K562 (cell line): ENCODE data around the gene DAZAP1. TPM values are rescaled to one million over a fixed set of nuclear protein-coding genes. Genes with fewer than 3 reads are reported as not detected.

Source experiments
- ATAC-seq: fragments of 200-7000 bp; cut with Tn5 transposase; 3 replicates; pipeline ENCODE4 v1.9.1; 2020; ENCODE audit warnings: moderate library complexity
- BruUV-seq: library from RNA; stranded (reverse); fragments of 400-500 nt; replicated peaks from 2 replicates; lab custom pipeline; 2021; lab: Mats Ljungman, UMichigan
- CTCF ChIA-PET: fragments of 300-600 bp; formaldehyde crosslinking; extraction: SDS; loops from one replicate; lab custom pipeline; 2021; ENCODE audit warnings: low intra/inter-chr PET ratio; lab: Yijun Ruan, JAX
- POLR2A ChIA-PET: fragments of 300-600, 350-650 bp; sonication (Branson Sonifier 250); formaldehyde crosslinking; extraction: SDS; loops from one replicate; lab custom pipeline; 2021; ENCODE audit warnings: antibody characterized with exemption, inconsistent platforms; lab: Yijun Ruan, JAX
- DNase-seq, 4 experiments: peaks; one replicate each; pipeline versions ENCODE4 v3.0.0 to v3.0.0-alpha.2; 2011 to 2018; ENCODE audit warnings: low spot score in 3 of 4, mixed read lengths in 3 of 4; ENCODE audit errors: extremely low read depth in 1 of 4
- FAIRE-seq: peaks from 2 replicates; lab custom pipeline; 2011; peaks lifted over from hg19 to GRCh38; lab: Jason Lieb, UNC
- H2AFZ ChIP-seq: 2 replicates; pipeline ENCODE4 v1.6.0; 2011; ENCODE audit warnings: low read depth, low read length, control low read depth, inconsistent platforms
- H3K27ac ChIP-seq: fragments of 200-600 bp; 3 replicates; pipeline ENCODE4 v1.8.0; 2011; ENCODE audit warnings: low read depth, mild to moderate bottlenecking, control low read depth, inconsistent platforms, low read length, moderate library complexity, mixed read lengths; ENCODE audit errors: extremely low read depth
- H3K27me3 ChIP-seq, 2 experiments: fragments of 300-600 bp in 1 of 2; 2 replicates in 1 of 2; 3 replicates in 1 of 2; pipeline versions ENCODE4 v1.6.0 to v1.8.0; 2011; ENCODE audit warnings: inconsistent platforms in 2 of 2, low read length in 2 of 2, mild to moderate bottlenecking in 1 of 2, mixed read lengths in 1 of 2, moderate library complexity in 1 of 2; ENCODE audit not compliant: control insufficient read depth in 2 of 2, insufficient read depth in 2 of 2
- H3K36me3 ChIP-seq: fragments of 300-600 bp; 3 replicates; pipeline ENCODE4 v1.8.0; 2011; ENCODE audit warnings: mild to moderate bottlenecking, low read length, inconsistent platforms; ENCODE audit not compliant: control insufficient read depth, insufficient read depth
- H3K4me1 ChIP-seq, 2 experiments: fragments of 200-600 bp in 1 of 2; replicated peaks in 1 of 2; 2 replicates in 1 of 2; 3 replicates in 1 of 2; pipeline versions ENCODE4 v1.5.1 to v1.8.0; 2011; ENCODE audit warnings: inconsistent platforms in 2 of 2, low read length in 2 of 2, mild to moderate bottlenecking in 1 of 2, mixed read lengths in 1 of 2, moderate library complexity in 1 of 2; ENCODE audit not compliant: control insufficient read depth in 2 of 2, insufficient read depth in 2 of 2
- H3K4me2 ChIP-seq: 2 replicates; pipeline ENCODE4 v1.6.1; 2011; ENCODE audit warnings: low read length, control low read depth, inconsistent platforms, mixed read lengths; ENCODE audit not compliant: insufficient read depth
- H3K4me3 ChIP-seq: fragments of 200-600 bp; sonication (generic), shearing (Covaris generic); 2 replicates; pipeline ENCODE4 v1.5.1; 2016; ENCODE audit warnings: control low read depth, inconsistent platforms
- H3K79me2 ChIP-seq: fragments of 200-600 bp; 3 replicates; pipeline ENCODE4 v1.8.0; 2011; ENCODE audit warnings: low read length, inconsistent platforms; ENCODE audit not compliant: control insufficient read depth, insufficient read depth
- H3K9ac ChIP-seq, 2 experiments: 2 replicates each; pipeline versions ENCODE4 v1.6.0 to v1.6.1; 2011; ENCODE audit warnings: low read depth in 2 of 2, low read length in 2 of 2, control low read depth in 1 of 2, inconsistent platforms in 1 of 2, mild to moderate bottlenecking in 1 of 2, mixed read lengths in 1 of 2; ENCODE audit not compliant: insufficient read depth in 1 of 2
- H3K9me1 ChIP-seq: one replicate; pipeline ENCODE4 v1.6.0; 2011; ENCODE audit warnings: inconsistent platforms, mild to moderate bottlenecking, low read length, moderate library complexity; ENCODE audit not compliant: control insufficient read depth, insufficient read depth
- H3K9me3 ChIP-seq: replicated peaks from 2 replicates; pipeline ENCODE4 v1.5.1; 2011; ENCODE audit warnings: low read depth, low read length, inconsistent platforms; ENCODE audit not compliant: control insufficient read depth, insufficient read depth
- H4K20me1 ChIP-seq: replicated peaks from 2 replicates; pipeline ENCODE4 v1.6.1; 2011; ENCODE audit warnings: low read length, inconsistent platforms, mixed read lengths; ENCODE audit not compliant: control insufficient read depth, insufficient read depth
- CEBPB ChIP-seq: fragments of 450-650 bp; IDR thresholded peaks from 2 replicates; pipeline ENCODE4 v1.6.1; 2016; ENCODE audit warnings: missing genetic modification characterization, missing compliant biosample characterization
- E2F1 ChIP-seq: sonication (generic); formaldehyde crosslinking; IDR thresholded peaks from 2 replicates; pipeline ENCODE4 v1.8.1; 2023; ENCODE audit warnings: mild to moderate bottlenecking, missing genetic modification reagents, moderate library complexity
- MTF1 ChIP-seq: fragments of 250-450 bp; sonication (Bioruptor Pico); IDR thresholded peaks from 2 replicates; pipeline ENCODE4 v1.9.0; 2021; ENCODE audit warnings: moderate library complexity, mild to moderate bottlenecking, inconsistent platforms, borderline replicate concordance
- NEUROD1 ChIP-seq: fragments of 150-350 bp; IDR thresholded peaks from 2 replicates; pipeline ENCODE4 v1.6.1; 2014; ENCODE audit warnings: borderline replicate concordance, low read length, low read depth; ENCODE audit not compliant: partially characterized antibody
- NR1H2 ChIP-seq: sonication (generic); formaldehyde crosslinking; IDR thresholded peaks from 2 replicates; pipeline ENCODE4 v1.4.0; 2020; ENCODE audit warnings: mild to moderate bottlenecking, missing genetic modification reagents
- RBM25 ChIP-seq: fragments of 200-400 bp; formaldehyde crosslinking; IDR thresholded peaks from 2 replicates; pipeline ENCODE4 v1.6.1; 2018; ENCODE audit warnings: low read length, low read depth, moderate library complexity; ENCODE audit not compliant: severe bottlenecking
- TFE3 ChIP-seq: fragments of 450-650 bp; formaldehyde crosslinking; IDR thresholded peaks from 2 replicates; pipeline ENCODE4 v1.4.0; 2020; ENCODE audit warnings: mild to moderate bottlenecking, mixed read lengths
- ZFX ChIP-seq: sonication (generic); formaldehyde crosslinking; IDR thresholded peaks from 2 replicates; pipeline ENCODE4 v1.8.0; 2022; ENCODE audit warnings: mild to moderate bottlenecking, missing genetic modification reagents, moderate library complexity
- ZNF12 ChIP-seq: sonication (generic); formaldehyde crosslinking; IDR thresholded peaks from 2 replicates; pipeline ENCODE4 v1.4.0; 2020; ENCODE audit warnings: mild to moderate bottlenecking, missing genetic modification reagents
- ZNF253 ChIP-seq: fragments of 250-450 bp; sonication (Bioruptor Pico); conservative IDR thresholded peaks from 2 replicates; pipeline ENCODE4 v1.6.1; 2021; ENCODE audit warnings: mild to moderate bottlenecking
- WGBS: fragments of 100-300 bp; shearing (Covaris generic); methylation state at CpG from one replicate; pipeline ENCODE4 v1.1.6; 2016; ENCODE audit warnings: low coverage, mixed read lengths; ENCODE audit not compliant: insufficient coverage; ENCODE audit errors: missing lambda C conversion rate; 5-methylcytosine and 5-hydroxymethylcytosine counted together
- in situ Hi-C: fragments of 300-500 bp; cut with MboI; formaldehyde crosslinking; loops from 4 replicates; pipeline ENCODE4 v1.15.0; 2018; ENCODE audit warnings: inconsistent platforms, mixed read lengths
- intact Hi-C: fragments of 100-400 bp; cut with micrococcal nuclease; formaldehyde crosslinking; loops from 2 replicates; pipeline ENCODE4 v1.14.2; 2022
- polyA plus RNA-seq, 8 experiments: library from polyadenylated mRNA; depleted of rRNA in 4 of 8; stranded (reverse) in 5 of 8; unstranded in 3 of 8; fragments of >200 nt; fragmentation: Nextera tagmentation in 2 of 8; fragmentation: Illumina TruSeq in 1 of 8; extraction: Ambion mirVana in 2 of 8; extraction: Trizol in 1 of 8; gene quantifications; 2 replicates each; pipeline versions ENCODE4 v1.2.1 to v1.2.3, GENCODE V29; 2011 to 2014; ENCODE audit warnings: inconsistent platforms in 1 of 8, missing spikeins in 1 of 8
- total RNA-seq, 7 experiments: library from RNA; depleted of rRNA in 6 of 7; stranded (reverse); fragments of >200 nt in 6 of 7; fragmentation: Illumina TruSeq in 2 of 7; extraction: Trizol in 2 of 7; gene quantifications; 2 replicates each; pipeline versions ENCODE4 v1.2.1 to v1.2.3, GENCODE V29; 2011 to 2021; ENCODE audit warnings: low replicate concordance in 1 of 7
- TF ChIP-seq, protein P1 (sequence below): fragments of 150-350 bp; conservative IDR thresholded peaks from 2 replicates; pipeline ENCODE4 v1.6.1; 2014; ENCODE audit warnings: low read length
- TF ChIP-seq, protein P2 (sequence below): sonication (generic); formaldehyde crosslinking; IDR thresholded peaks from 2 replicates; pipeline ENCODE4 v1.8.1; 2023; ENCODE audit warnings: mild to moderate bottlenecking, missing genetic modification reagents

DAZAP1 gene
- total and polyA plus RNA-seq, 9 of the 15 experiments (the other 6 are each of a cell fraction or from before 2014, with no cell fraction given), result 10.8 to 289 (median 142) TPM

DNA sequence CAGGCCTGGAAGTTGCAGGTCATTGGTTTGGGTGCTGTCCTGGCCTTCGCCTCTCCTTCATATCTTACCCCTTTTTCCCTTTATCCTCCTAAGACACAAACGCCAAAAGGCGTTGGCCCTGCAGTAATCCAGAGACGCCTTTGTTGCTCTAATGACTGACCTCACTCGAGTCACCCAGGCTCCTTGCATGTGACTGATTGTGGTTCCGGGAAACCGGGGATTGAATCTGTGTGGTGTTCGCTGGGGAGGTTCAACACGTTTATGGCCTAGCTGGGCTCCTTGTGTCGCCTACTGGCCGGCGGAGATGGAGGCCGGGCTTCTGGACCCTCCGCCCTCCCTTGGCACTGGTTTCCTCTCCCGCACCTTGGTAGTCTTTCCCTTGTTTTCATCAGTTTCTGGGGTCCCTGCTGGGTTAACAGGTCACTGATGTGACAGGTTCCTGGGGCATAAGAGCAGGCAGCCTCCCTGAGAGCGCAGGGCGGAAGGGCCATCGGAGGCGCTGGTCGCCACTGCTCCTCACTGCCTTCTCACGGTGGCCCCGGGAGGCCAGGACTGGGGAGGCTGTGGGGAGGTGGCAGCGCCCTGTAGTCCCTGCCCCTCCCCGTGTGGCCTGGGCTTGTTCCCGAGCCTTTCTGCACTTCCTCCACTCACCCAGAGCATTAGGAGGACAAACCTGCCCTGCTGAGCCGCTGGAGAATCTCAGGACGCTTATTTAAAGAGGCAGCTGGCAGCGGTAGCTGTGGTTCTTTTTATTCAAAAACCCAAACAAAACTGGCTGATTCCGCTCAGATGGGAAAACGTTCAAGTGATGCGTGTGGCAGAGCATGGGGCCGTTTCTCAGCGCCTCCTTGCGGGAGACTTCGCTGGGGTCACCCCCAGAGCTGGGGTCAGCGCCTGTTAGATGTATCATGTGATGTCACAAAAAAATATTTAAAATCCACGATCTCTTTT, 41.8 kb upstream of the DAZAP1 start:
- H4K20me1 ChIP-seq, result no peaks in the 10 kb centered on the region
- H3K4me2 ChIP-seq, result no peak overlapping the region
- ChIA-PET CTCF (no interaction called here), POLR2A (interaction anchor here (0.6 to 1.9 kb wide), 5 partner anchors 10 to 81 kb away, joined by 3 to 6 read pairs (median 3); no protein-coding TSS in a partner anchor)
- in situ Hi-C loops (no loop called here), intact Hi-C loops (no loop called here)
- WGBS, result 72% methylated on average over 31 of the region's 37 CpGs
- H3K79me2 ChIP-seq, result no peaks in the 10 kb centered on the region
- no peak overlapping the region for H3K9ac ChIP-seq
- ATAC-seq (no peak), DNase-seq (no peak), FAIRE-seq (no peak)
- no peak overlapping the region for H3K27ac ChIP-seq
- no peak overlapping the region for H3K4me3 ChIP-seq
- H3K36me3 ChIP-seq, result peaks cover 93% of the 10 kb centered on the region
- TF ChIP-seq TFE3 (CRISPR knock-in tag) (no peak), MTF1 (CRISPR knock-in tag) (no peak), NEUROD1 (no peak), NR1H2 (CRISPR knock-in tag) (0 out of 2 replicates have a peak, but pooled peaks have one; percentile 62), E2F1 (no peak), ZNF12 (CRISPR knock-in tag) (peak; percentile 31; the same call in 1 of the 2 replicates), RBM25 (no peak), ZFX (CRISPR knock-in tag) (peak; percentile 8; the same call in 1 of the 2 replicates), ZNF253 (CRISPR knock-in tag) (no peak), CEBPB (tag) (no peak)
- TF ChIP-seq, protein P1, sequence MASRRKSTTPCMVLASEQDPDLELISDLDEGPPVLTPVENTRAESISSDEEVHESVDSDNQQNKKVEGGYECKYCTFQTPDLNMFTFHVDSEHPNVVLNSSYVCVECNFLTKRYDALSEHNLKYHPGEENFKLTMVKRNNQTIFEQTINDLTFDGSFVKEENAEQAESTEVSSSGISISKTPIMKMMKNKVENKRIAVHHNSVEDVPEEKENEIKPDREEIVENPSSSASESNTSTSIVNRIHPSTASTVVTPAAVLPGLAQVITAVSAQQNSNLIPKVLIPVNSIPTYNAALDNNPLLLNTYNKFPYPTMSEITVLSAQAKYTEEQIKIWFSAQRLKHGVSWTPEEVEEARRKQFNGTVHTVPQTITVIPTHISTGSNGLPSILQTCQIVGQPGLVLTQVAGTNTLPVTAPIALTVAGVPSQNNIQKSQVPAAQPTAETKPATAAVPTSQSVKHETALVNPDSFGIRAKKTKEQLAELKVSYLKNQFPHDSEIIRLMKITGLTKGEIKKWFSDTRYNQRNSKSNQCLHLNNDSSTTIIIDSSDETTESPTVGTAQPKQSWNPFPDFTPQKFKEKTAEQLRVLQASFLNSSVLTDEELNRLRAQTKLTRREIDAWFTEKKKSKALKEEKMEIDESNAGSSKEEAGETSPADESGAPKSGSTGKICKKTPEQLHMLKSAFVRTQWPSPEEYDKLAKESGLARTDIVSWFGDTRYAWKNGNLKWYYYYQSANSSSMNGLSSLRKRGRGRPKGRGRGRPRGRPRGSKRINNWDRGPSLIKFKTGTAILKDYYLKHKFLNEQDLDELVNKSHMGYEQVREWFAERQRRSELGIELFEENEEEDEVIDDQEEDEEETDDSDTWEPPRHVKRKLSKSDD, result no peak
- TF ChIP-seq, protein P2, sequence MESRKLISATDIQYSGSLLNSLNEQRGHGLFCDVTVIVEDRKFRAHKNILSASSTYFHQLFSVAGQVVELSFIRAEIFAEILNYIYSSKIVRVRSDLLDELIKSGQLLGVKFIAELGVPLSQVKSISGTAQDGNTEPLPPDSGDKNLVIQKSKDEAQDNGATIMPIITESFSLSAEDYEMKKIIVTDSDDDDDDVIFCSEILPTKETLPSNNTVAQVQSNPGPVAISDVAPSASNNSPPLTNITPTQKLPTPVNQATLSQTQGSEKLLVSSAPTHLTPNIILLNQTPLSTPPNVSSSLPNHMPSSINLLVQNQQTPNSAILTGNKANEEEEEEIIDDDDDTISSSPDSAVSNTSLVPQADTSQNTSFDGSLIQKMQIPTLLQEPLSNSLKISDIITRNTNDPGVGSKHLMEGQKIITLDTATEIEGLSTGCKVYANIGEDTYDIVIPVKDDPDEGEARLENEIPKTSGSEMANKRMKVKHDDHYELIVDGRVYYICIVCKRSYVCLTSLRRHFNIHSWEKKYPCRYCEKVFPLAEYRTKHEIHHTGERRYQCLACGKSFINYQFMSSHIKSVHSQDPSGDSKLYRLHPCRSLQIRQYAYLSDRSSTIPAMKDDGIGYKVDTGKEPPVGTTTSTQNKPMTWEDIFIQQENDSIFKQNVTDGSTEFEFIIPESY (CRISPR knock-in tag), result peak; percentile 89
- peaks cover 12 to 51% of the 10 kb centered on the region in 2 experiments for H3K4me1 ChIP-seq
- H3K9me3 ChIP-seq, result no peaks in the 10 kb centered on the region
- no peak overlapping the region for H2AFZ ChIP-seq
- H3K9me1 ChIP-seq, result no peaks in the 10 kb centered on the region
- H3K27me3 ChIP-seq, result no peaks in the 10 kb centered on the region
- BruUV-seq, result no TSS peak
